Measurements from ENCODE around the gene WSCD2.
"Not testable (repeated sequence)": the region's sequence is repeated elsewhere in the genome, so short reads cannot be mapped to it uniquely, and the experiment has no call there.

The WSCD2 gene

DNA sequence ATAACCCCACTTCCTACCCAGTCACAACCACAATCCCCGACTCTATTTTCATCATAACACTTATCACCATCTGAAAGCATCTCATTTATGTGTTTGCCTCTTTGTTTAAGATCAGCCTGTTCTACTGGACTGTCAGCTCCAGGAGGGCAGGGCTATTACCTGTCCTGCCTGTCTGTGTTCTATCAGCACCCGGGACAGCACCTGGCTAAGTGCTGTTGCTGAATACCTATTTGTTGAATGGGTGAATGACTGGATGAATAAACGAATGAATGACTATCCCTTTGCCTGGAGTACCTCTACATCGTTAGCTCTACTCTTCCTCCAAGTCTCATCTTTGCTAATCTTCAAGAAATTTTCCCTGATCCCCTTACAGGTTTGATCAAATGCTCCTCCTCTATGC lies 69.0 kb downstream of the WSCD2 start:
- no peak overlapping the region for H3K4me3 Mint-ChIP-seq
- H3K9me3 Mint-ChIP-seq, result no peaks in the 10 kb centered on the region
- no peak for DNase-seq
- H3K36me3 Mint-ChIP-seq (ENCODE audit: low read depth), result no peaks in the 10 kb centered on the region
- H3K27me3 Mint-ChIP-seq, result peaks cover 14% of the 10 kb centered on the region
- no peak for ATAC-seq
- H3K27ac Mint-ChIP-seq, result no peak overlapping the region
- H3K4me1 Mint-ChIP-seq, result no peaks in the 10 kb centered on the region

DNA sequence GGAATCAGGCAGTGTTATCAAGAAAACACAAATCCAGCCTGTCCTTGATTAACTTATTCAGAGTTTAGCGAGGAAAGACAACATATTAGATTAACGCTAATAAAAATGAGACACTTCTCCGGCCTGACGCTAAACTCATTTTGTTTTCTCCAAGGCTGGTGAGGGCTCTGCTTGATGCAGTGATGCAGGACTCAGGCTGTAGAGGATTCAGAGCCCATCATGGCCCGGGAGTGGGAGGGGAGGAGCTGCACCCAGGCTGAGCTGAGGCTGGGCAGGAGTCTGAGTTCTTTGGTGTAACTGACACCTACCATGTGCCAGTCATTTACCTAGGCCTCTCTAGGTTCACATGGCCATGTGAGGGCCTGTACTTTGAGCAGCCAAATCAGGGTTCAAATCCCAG lies 70.0 kb downstream of the WSCD2 start:
- H3K27me3 Mint-ChIP-seq, result peaks cover 11% of the 10 kb centered on the region
- H3K36me3 Mint-ChIP-seq (ENCODE audit: low read depth), result no peaks in the 10 kb centered on the region
- ATAC-seq (no peak), DNase-seq (no peak)
- no peaks in the 10 kb centered on the region for H3K4me1 Mint-ChIP-seq
- H3K4me3 Mint-ChIP-seq, result no peak overlapping the region
- H3K27ac Mint-ChIP-seq, result no peak overlapping the region
- H3K9me3 Mint-ChIP-seq, result no peaks in the 10 kb centered on the region

DNA sequence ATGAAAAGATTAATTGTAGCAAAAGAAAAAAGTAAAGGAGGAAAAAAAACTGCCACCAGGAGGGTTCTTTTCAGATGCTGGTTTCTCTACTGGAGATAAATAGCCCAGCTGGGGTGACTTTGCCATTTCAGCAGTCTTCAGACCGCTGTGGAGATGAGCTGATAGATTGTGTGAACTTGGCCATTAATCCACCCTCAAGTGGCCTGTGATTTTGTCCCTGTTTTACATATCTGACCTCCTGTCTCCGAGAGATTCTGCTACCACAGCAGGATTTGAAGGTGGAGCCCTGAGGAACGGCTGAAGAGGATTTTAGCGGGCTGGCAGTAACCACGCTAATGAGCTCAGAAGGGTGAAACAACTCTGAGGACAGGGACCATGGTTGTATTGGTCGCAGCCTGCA lies 72.7 kb downstream of the WSCD2 start:
- no peaks in the 10 kb centered on the region for H3K9me3 Mint-ChIP-seq
- H3K27me3 Mint-ChIP-seq, result peaks cover 14% of the 10 kb centered on the region
- no peaks in the 10 kb centered on the region for H3K4me1 Mint-ChIP-seq
- ATAC-seq, result no peak
- no peaks in the 10 kb centered on the region for H3K36me3 Mint-ChIP-seq (ENCODE audit: low read depth)
- DNase-seq, result no peak
- H3K4me3 Mint-ChIP-seq, result no peak overlapping the region
- H3K27ac Mint-ChIP-seq, result no peak overlapping the region

DNA sequence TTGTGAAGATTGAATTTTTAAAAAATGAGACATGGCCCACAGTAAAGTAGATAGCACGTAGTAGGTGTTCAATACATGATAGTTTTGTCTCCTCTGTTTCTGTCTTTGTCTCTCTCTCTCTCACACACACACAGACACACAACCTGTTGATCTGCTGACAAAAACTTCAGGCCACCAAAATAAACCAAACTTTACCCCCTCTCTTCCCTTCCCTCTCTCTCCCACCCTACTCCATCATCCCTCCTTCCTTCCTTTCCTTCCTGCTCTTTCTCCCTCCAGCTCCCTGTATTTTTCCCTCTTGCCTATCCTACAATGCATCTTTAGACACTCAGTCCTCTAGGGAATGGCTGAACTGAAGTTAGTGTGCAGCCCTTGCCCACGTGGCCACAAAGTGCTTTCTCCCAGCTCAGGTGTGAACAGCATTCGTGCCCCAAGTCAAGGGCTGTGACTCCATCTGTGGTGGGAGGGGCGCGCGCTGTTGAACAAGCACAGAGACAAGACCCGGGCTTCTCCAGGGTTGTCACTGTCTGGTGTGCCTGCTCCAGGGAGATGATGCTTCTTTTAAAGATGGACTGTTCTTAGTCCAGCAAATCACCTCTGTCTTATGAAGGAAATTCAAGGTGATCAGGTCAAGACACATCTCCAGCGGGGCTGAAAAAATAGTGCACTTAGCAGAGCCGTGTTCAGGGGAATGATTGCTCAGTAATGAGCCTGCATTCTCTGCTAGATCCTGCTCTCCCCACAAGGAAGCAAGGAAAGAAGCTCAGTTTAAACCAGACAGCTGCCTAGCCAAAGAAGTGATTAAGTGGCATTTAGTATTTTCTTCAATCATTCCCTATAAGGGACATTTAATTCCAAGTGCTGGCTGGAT lies 75.3 kb downstream of the WSCD2 start:
- ATAC-seq (no peak), DNase-seq (no peak)
- no peaks in the 10 kb centered on the region for H3K4me1 Mint-ChIP-seq
- H3K27ac Mint-ChIP-seq, result no peak overlapping the region
- no peaks in the 10 kb centered on the region for H3K9me3 Mint-ChIP-seq
- H3K27me3 Mint-ChIP-seq, result peaks cover 15% of the 10 kb centered on the region
- no peak overlapping the region for H3K4me3 Mint-ChIP-seq
- no peaks in the 10 kb centered on the region for H3K36me3 Mint-ChIP-seq (ENCODE audit: low read depth)

DNA sequence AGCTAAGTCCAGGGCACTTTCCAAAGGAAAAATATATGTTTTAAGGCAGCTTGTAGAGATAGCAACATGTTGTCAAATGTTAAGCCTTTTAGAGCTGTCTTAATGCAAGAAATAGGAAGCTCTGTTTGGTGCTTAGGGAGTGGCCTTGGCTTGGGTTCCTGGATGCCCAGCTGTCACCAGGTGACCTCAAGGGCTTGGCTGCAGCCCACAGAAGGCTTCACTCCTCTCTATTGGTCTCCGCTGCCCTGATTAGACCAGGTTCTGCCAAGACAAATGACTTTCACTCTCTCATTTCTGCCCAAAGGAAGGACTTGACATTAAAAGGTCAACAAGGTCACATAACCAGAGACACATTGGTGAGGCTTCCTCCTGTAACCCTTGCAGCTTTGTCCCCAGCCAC lies 76.8 kb downstream of the WSCD2 start:
- no peak overlapping the region for H3K4me3 Mint-ChIP-seq
- H3K9me3 Mint-ChIP-seq, result no peaks in the 10 kb centered on the region
- ATAC-seq (no peak), DNase-seq (no peak)
- no peak overlapping the region for H3K27ac Mint-ChIP-seq
- H3K36me3 Mint-ChIP-seq (ENCODE audit: low read depth), result no peaks in the 10 kb centered on the region
- peaks cover 15% of the 10 kb centered on the region for H3K27me3 Mint-ChIP-seq
- H3K4me1 Mint-ChIP-seq, result no peaks in the 10 kb centered on the region

DNA sequence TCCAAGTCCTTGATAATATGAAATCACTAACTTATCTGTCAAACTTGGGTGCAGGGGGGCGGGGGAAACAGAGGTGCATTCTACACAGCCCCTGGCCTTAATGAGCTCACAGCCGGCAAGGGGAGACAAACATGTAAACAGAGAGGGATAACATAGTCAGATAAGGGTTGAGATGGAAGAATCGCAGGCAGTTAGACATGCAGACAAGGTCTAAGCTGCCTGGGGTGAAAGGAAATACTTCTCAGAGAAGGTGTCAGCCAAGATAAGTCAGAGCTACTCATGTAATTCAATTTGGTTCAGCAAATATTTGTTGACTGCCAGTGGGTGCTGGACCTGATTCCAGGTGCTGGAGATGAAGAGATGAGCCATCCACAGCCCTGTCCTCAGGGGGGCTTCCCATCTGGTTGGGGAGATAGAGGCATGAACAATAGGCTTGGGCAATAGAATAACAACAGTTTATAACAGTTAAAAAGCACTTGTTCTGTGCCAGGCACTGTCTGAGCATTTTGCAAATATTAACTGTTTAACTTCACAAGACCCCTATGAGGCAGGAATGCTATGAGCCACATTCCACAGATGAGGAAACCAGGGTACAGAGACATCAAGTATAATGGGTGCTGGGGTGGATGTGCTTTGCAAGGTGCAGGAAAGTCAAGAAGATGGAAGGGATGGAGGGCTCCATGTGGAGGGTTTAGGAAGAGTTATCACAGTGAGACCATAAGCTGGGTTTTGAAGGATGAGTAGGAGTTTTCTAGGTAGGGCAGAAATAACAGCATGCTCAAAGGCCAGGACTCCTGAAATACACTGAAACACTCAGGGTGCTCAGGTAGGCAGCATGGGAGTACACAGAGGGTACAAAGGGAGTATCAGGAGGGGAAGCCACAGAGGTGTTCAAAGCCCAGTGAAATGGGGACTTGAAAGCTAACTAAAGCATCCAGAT lies 79.0 kb downstream of the WSCD2 start:
- no peaks in the 10 kb centered on the region for H3K9me3 Mint-ChIP-seq
- no peaks in the 10 kb centered on the region for H3K36me3 Mint-ChIP-seq (ENCODE audit: low read depth)
- H3K27ac Mint-ChIP-seq, result no peak overlapping the region
- peaks cover 6% of the 10 kb centered on the region for H3K27me3 Mint-ChIP-seq
- H3K4me1 Mint-ChIP-seq, result no peaks in the 10 kb centered on the region
- no peak overlapping the region for H3K4me3 Mint-ChIP-seq
- DNase-seq (no peak), ATAC-seq (no peak)

DNA sequence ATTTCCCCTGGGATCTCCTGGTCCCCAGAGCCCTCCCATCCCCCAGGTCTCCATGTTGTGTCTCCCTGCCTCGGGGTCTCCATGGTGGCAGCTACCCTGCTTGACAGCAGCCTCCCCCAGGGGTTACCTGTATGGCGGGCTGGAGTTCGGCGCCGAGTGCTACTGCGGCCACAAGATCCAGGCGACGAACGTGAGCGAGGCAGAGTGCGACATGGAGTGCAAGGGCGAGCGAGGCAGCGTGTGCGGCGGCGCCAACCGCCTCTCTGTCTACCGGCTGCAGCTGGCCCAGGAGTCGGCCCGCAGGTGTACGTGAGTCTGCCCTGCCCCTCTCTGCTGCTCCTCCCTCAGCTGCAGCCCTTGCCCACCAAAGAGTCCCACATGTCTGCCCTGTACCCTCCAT lies 80.9 kb downstream of the WSCD2 start:
- no peaks in the 10 kb centered on the region for H3K36me3 Mint-ChIP-seq (ENCODE audit: low read depth)
- H3K9me3 Mint-ChIP-seq, result no peaks in the 10 kb centered on the region
- no peak overlapping the region for H3K27ac Mint-ChIP-seq
- no peak overlapping the region for H3K4me3 Mint-ChIP-seq
- H3K27me3 Mint-ChIP-seq, result peaks cover 5% of the 10 kb centered on the region
- no peak for ATAC-seq
- DNase-seq, result no peak
- H3K4me1 Mint-ChIP-seq, result no peaks in the 10 kb centered on the region

DNA sequence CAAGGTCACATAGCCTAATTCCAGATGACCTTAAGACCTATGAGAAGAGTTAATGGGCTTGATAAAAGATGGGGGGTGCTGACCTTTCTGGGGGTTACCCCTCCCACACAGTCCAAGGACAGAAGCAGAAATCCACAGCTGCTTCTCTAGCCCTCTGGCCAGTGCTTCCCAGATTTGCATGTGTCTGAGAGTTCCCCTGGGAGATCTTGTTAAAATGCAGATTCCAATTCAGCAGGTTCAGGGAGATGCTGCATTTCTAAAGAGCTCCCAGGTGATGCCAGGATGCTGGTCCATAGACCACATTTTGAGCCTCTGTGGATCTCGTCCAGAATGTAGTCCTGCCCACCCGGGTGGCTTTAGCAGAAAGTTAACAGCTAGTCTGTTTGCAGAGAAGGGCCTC lies 82.1 kb downstream of the WSCD2 start:
- Mint-ChIP-seq H3K27ac (no peak overlapping the region), H3K4me1 (no peaks in the 10 kb centered on the region), H3K9me3 (no peaks in the 10 kb centered on the region), H3K36me3 (ENCODE audit: low read depth) (no peaks in the 10 kb centered on the region), H3K4me3 (no peak overlapping the region), H3K27me3 (peaks cover 5% of the 10 kb centered on the region)
- DNase-seq, result no peak
- ATAC-seq, result no peak

DNA sequence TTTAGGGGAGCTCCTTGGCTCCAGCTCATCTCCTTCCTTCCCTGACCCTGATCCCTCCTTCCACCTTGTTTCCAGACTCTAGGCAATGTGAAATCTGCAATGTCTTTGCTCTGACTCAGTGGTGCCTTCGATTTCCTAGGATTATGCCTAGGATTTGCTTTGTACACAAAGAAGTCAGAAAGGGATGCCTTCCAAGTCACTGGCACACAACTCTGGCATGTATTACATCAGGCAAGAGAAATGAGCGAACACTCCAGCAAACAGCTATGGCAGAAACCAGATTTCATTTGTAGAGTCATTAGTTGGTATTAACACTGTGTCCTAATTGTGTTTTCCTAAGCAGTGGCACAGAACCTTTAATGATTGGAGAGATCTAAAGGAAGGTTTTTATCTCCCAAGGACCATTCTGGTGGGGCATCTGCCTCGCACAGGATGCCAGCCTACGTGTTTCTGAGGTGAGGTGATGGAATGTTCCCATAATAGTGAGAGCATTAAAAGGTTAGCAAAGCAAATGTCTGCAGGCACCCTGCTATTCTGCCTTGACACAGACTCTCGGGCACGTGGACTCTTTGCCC lies 84.9 kb downstream of the WSCD2 start:
- Mint-ChIP-seq H3K4me3 (no peak overlapping the region), H3K27me3 (peaks cover 3% of the 10 kb centered on the region), H3K27ac (no peak overlapping the region), H3K9me3 (no peaks in the 10 kb centered on the region), H3K4me1 (no peaks in the 10 kb centered on the region), H3K36me3 (ENCODE audit: low read depth) (no peaks in the 10 kb centered on the region)
- no peak for ATAC-seq
- DNase-seq, result no peak

DNA sequence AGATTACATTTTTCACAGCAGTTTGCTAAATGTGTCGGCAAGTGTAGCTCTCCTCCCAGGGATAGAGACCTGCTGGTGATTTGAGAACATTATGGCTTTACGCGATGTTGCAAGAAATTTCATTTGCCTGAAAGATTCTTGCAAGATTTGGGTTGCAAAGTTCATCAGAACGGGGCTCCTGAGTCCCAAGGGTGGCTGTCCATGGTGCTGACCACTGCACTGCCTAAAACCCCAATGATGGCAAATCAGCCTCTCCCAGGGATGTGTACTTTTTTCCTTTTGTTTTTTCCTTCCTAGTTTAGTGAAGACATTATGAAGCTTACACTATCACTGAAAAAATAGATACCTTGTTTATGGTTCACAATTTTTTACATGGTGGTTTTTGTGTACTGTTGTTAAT lies 85.4 kb downstream of the WSCD2 start:
- Mint-ChIP-seq H3K4me1 (no peaks in the 10 kb centered on the region), H3K4me3 (no peak overlapping the region), H3K27me3 (peaks cover 3% of the 10 kb centered on the region), H3K36me3 (ENCODE audit: low read depth) (no peaks in the 10 kb centered on the region), H3K9me3 (no peaks in the 10 kb centered on the region), H3K27ac (no peak overlapping the region)
- DNase-seq (peak; percentile 26), ATAC-seq (no peak)

DNA sequence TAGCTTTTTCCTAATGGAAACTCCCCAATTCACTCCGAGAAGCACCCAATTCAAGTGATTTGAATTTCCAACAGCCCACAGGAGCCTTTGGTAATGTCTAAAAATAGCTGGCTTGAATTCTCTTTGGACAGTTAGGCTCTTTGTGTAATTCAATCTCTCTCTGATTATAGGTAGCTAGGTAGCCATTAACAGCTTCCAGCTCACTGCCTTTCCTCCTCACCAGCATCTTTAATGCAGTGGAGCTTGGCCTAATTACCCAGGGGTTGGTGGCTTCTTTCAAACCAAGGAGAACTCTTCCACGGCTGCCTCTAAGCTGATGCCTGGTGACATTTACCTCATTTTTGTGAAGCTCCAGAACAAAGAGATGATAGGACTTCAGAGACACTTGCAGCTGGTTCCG lies 86.4 kb downstream of the WSCD2 start:
- Mint-ChIP-seq H3K9me3 (no peaks in the 10 kb centered on the region), H3K27ac (no peak overlapping the region), H3K4me1 (no peaks in the 10 kb centered on the region), H3K4me3 (no peak overlapping the region), H3K36me3 (ENCODE audit: low read depth) (no peaks in the 10 kb centered on the region), H3K27me3 (peaks cover 3% of the 10 kb centered on the region)
- DNase-seq (no peak), ATAC-seq (no peak)

DNA sequence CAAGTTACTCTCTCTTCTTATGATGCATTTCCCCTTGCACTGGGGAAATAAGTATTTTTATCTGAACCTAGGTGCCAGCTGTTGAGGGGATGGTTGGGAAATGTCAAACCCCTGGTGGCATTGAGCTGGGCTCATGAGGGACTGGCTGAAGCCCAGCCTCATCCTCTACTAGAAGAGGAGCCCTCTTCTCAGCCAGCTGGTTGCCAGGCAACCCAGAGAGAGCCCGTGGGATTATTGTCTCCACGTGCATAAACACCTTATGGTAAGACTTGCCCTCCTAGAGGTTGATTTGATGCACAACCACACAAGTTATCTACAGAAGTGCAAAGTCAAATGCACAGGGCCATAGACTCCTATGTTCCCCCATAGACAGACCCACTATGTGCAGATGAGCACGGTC lies 89.8 kb downstream of the WSCD2 start:
- Mint-ChIP-seq H3K9me3 (no peaks in the 10 kb centered on the region), H3K27ac (no peak overlapping the region), H3K27me3 (peaks cover 3% of the 10 kb centered on the region), H3K4me3 (no peak overlapping the region), H3K36me3 (ENCODE audit: low read depth) (no peaks in the 10 kb centered on the region), H3K4me1 (no peaks in the 10 kb centered on the region)
- ATAC-seq (no peak), DNase-seq (no peak)

DNA sequence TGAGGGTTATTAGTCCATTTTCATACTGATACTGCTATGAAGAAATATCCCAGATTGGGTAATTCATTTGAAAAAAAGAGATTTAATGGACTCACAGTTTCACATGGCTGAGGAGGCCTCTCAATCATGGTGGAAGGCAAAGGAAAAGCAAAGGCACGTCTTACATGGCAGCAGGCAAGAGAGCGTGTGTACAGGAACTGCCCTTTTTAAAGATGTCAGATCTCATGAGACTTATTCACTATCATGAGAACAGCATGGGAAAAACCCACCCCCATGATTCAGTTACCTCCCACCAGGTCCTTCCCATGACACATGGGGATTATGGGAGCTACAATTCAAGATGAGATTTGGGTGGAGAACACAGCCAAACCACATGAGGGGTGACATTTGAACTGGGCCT lies 96.0 kb downstream of the WSCD2 start:
- H3K27me3 Mint-ChIP-seq; H3K9me3 Mint-ChIP-seq; H3K4me3 Mint-ChIP-seq; DNase-seq; H3K4me1 Mint-ChIP-seq; ATAC-seq; H3K27ac Mint-ChIP-seq; H3K36me3 Mint-ChIP-seq (ENCODE audit: low read depth): not testable (repeated sequence)

DNA sequence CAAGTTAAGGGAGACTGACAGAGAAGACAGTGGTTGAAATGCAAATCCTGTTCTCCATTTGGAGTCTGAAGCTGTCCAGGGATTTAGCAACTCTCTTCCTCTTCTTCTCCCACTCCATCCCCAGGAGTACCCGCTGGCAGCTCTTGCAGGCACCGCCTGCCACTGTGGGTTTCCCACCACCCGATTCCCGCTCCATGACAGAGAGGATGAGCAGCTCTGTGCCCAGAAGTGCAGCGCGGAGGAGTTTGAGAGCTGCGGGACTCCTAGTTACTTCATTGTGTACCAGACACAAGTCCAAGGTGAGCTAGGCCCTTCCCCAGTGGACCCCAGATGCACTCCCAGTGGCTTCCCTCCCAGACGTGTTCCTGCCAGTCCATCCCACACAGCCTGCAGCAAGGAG lies 97.8 kb downstream of the WSCD2 start:
- Mint-ChIP-seq H3K36me3 (ENCODE audit: low read depth) (no peaks in the 10 kb centered on the region), H3K9me3 (no peaks in the 10 kb centered on the region), H3K4me3 (no peak overlapping the region), H3K27me3 (peaks cover 6% of the 10 kb centered on the region), H3K4me1 (no peaks in the 10 kb centered on the region), H3K27ac (no peak overlapping the region)
- DNase-seq (no peak), ATAC-seq (no peak)

DNA sequence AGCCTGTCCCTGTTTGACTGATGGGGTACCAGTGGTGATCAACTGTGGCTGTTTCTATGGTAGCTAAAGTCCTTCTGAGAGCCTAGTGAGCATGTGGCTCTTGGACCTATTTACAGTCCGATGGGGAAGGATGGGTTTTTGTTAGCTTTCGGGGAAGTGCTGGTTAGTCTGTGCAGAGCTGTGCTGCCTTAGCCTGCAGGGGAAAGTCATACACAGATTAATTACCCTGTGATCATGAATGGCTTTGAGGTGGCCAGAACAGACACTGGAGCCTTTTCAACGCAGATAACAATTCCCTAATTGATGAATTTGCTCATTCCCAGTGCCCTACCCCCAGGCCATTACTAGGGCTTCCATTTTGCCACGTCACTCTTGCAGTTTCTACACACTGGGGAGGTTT lies 99.7 kb downstream of the WSCD2 start:
- Mint-ChIP-seq H3K9me3 (no peaks in the 10 kb centered on the region), H3K4me3 (no peak overlapping the region), H3K27ac (no peak overlapping the region), H3K4me1 (no peaks in the 10 kb centered on the region), H3K36me3 (ENCODE audit: low read depth) (no peaks in the 10 kb centered on the region), H3K27me3 (peaks cover 6% of the 10 kb centered on the region)
- DNase-seq (no peak), ATAC-seq (no peak)

Measured in activated naive CD8-positive, alpha-beta T cell treated with anti-CD3 and anti-CD28 coated beads, Interleukin-2, amount 50 U/mL, for 24 hours (primary cell).